CD4-positive, alpha-beta T cell treated with Interleukin-2 at 100 ng/mL for 4 hours (primary cell): ENCODE results near the gene TXNL1.
"Not testable (repeated sequence)": the region's sequence is repeated elsewhere in the genome, so short reads cannot be mapped to it uniquely, and the experiment has no call there.

Source experiments
- DNase-seq: peaks from one replicate; pipeline ENCODE4 v3.0.0-alpha.2; 2020; ENCODE audit warnings: low spot score

Gene TXNL1

GRCh38 chr18:56645415-56646016, 7.1 kb upstream of the TXNL1 start:
- DNase-seq, result peak; percentile 59

DNA sequence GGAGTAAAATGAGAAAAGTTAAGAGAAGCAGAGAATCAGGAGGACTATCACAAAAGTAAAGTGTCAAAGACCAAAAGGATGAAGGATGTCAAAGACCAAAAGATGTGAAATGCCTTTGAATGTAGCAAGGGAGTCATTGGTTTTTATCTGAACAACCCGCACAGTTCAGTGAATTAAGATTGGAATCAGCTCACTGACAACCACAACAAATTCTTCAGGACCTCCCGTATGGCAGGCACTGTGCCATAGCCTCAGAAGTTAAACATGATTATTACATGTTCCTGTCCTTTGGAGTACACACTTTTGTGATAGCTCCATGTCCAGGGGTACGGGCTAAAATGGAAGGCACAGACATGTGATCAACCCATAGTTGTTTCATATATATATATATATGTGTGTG, 5.0 kb upstream of the TXNL1 start:
- DNase-seq, result no peak

GRCh38 chr18:56641714-56642337, 3.4 kb upstream of the TXNL1 start:
- DNase-seq, result no peak

DNA sequence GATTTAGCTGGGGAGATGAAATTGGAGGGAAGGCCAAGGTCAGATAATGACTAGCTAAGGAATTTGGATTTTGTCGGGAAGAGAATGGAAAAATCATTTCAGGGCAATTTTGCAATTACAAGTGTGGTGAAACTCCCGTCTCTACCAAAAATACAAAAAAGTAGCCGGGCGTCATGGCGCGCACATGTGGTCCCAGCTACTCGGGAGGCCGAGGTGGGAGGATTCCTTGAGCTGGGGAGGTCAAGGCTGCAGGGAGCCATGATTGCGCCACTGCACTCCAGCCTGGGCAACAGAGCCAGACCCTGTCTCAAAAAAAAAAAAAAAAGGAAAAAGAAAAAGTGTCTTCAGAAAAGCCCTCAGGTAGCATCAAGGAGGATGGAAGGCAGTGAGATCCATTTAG, 1.2 kb upstream of the TXNL1 start:
- no peak for DNase-seq

GRCh38 chr18:56639104-56639381, 651 bp upstream of the TXNL1 start:
- no peak for DNase-seq

- no peak for DNase-seq
Observed at GRCh38 chr18:56637711-56638231, 621 bp downstream of the TXNL1 start.

GRCh38 chr18:56637176-56637575, 1.2 kb downstream of the TXNL1 start:
- DNase-seq, result no peak

DNA sequence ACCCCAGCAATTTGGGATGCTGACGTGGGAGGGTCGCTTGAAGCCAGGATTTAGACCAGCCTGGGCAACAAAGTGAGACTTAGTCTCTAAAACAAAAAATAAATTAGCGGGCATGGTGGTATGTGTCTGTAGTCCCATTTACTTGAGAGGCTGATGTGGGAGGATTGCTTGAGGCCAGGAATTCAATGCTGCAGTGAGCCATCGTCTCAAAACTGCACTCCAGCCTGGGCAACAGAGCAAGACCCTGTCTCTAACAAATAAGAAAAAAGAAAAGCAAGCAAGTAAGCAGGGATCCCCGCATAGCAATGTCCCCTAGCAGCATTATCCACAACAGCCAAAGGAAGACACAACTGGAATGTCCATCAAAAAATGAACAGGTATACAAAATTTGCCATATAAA, 3.4 kb downstream of the TXNL1 start:
- no peak for DNase-seq

DNA sequence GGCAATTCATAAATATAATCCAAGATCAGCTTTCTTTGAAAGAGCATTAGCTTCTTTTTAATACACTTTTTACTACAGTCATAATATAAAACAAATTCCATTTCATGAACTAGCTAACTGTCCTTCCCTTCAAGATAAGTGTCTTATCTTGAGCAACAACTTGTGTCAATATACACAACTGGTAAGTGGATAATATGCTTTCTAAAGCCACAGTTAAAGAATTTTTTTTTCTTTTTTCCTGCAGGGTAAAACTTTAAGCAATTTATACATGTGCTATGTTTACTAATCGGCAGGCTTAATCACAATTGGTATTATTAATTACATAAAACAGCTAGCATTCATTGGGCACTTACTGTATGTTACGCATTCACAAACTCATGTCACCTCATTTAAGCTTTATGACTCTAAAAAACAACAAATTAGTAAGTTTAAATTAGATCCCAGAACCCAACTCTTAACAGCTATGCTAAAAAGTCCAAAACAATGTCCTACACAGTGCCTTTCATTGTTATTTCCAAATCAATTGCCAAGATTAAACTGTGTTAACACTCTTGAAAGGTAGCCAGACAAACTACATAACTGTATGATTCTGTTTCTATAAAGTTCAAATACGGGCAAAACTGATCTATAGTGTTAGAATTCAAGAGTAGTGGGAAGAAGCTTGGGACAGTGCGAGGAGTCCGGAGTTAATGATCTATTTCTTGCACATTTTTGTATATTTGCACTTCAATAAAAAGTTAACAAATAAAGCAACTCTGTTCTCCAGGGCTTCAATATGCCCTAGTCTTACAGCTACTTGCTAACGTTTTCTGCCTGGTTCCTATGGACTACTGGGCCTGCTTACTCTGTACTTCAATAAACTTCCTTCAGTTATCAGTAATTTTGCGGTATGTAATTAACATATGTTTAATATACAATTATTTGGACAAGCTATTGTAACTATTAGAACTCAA, 6.0 kb downstream of the TXNL1 start:
- DNase-seq, result no peak

- DNase-seq, result no peak
Observed at GRCh38 chr18:56627991-56628390, 10.4 kb downstream of the TXNL1 start.

- no peak for DNase-seq
Observed at GRCh38 chr18:56615738-56616520, 22.5 kb downstream of the TXNL1 start.

DNA sequence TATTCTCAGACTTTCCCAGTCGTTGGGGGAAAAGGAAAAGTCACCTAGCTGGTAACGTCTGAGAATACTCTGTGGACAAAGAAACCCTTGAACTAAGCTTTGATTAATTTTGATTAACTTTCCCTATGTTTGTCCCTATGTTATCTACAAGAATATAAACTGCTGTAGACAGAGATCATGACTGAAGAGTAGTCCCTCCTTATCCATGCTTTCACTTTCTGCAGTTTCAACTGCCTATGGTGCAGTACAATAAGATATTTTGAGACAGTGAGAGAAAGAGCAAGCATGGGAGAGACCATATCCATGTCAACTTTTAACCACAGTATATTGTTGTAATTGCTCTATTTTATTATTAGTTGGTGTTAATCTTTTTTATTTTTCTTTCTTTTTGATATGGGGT, 31.8 kb downstream of the TXNL1 start:
- DNase-seq, result no peak

- no peak for DNase-seq
Observed at GRCh38 chr18:56598422-56598821, 40.0 kb downstream of the TXNL1 start.

GRCh38 chr18:56593906-56594305, 44.5 kb downstream of the TXNL1 start:
- DNase-seq, result no peak

DNA sequence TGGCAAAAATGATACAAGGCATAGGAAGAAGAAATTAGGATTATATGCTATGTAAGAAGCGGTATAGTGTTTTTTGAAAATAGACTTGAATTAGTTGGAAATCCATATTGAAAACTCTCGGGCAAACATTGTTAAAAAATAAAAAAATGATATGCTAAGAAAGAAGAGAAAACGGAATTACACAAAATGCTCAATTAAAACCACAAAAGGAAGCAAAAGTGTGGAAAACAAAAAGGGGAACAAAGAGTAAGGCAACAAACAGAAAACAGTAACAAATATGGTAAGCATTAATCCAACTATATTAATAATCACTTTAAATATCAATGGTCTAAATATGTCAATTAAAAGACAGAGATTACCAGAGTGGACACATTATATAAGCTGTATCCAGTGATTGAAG, 58.4 kb downstream of the TXNL1 start:
- no peak for DNase-seq

- DNase-seq, result no peak
Observed at GRCh38 chr18:56579451-56579850, 58.9 kb downstream of the TXNL1 start.

DNA sequence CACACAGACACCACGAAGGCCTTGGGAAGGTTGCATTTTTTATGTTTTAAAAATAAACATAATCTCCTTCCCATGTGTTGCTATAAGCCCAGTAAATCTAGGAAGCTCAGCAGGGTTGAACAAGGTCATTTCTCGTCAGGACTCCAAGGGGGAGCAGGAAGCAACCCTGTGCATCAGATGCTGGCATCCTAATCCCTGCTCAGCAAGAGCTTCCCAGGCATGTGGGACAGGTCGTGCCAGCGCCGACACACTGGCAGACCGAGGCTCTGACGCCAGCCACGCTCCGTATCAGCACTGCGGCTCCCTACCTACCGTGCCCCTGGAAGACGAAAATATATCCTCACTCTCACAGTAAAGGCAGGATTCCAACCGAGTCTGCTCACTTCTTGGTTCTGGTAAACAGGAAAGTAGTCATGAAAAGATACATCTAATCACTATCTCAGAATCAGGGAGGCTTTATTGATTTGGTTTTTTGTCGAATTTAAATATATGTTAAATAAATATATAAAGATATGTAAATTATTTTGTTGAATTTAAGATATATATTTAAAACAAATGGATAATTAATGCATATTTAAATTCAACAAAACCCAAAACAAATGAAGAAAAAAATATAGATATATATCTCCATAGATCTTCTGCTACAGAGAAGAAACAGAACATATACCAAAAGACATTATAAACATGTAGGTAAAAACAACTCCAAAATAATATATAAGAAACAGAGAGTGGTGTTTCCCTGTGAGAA, 61.4 kb downstream of the TXNL1 start:
- no peak for DNase-seq

GRCh38 chr18:56575819-56576663, 62.4 kb downstream of the TXNL1 start:
- peak; percentile 16 for DNase-seq

DNA sequence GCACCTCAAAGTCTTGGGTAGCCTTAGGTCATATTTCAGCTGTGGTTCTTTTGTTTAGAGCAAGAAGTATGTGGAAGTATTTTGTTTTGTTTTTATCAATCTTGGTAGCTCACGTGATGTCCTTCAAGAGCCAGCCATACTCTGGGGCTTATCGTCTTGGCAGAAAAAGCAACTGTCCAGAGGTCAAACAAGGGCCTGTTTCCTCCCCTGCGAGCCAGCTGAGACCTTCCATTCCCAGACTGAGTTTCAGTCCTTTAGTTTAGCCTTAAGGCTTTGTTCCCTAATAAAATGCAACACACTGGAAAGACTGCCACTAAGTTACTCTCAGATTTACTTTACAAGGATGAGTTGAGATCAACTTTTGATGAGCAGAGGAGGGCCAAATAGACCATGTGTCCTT, 63.5 kb downstream of the TXNL1 start:
- no peak for DNase-seq

DNA sequence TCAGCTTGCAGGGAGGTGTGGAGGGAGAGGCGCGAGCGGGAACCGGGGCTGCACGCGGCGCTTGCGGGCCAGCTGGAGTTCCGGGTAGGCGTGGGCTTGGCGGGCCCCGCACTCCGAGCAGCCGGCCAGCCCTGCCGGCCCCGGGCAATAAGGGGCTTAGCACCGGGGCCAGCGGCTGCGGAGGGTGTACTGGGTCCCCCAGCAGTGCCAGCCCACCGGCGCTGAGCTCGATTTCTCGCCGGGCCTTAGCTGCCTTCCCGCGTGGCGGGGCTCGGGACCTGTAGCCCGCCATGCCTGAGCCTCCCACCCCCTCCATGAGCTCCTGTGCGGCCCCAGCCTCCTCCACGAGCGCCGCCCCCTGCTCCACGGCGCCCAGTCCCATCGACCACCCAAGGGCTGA, 66.1 kb downstream of the TXNL1 start:
- not testable (repeated sequence) for DNase-seq

DNA sequence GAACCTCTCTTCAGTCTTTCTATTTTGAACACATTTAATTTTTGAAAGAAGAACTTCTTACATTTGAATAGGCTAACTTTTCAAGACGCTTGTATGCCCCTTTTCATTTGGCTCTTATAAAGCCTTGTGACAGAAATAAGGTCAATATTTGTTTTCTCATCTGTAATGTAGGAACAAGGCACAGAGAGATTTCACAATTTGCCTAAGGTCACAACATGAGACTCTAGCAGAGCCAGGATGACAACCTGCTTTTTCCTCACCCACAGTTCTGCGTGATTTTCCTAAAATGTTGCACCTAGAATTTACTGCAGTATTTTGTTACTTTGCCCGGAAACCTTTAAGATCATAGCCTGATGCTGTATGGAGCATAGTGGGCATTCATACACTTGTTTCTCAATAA, 67.4 kb downstream of the TXNL1 start:
- DNase-seq, result no peak
